Measurements from ENCODE around the gene APOC3. TPM values are rescaled to one million over a fixed set of nuclear protein-coding genes. Genes with fewer than 3 reads are reported as not detected.
"Not testable (repeated sequence)": the region's sequence is repeated elsewhere in the genome, so short reads cannot be mapped to it uniquely, and the experiment has no call there.

The APOC3 gene
- total RNA-seq, 1 donor from 2014 or later: 83.1 TPM

GRCh38 chr11:116796548-116796947, 33.2 kb upstream of the APOC3 start:
- Histone ChIP-seq H3K36me3 (no peaks in the 10 kb centered on the region), H3K9me3 (no peaks in the 10 kb centered on the region), H3K27me3 (no peaks in the 10 kb centered on the region), H3K27ac (no peak overlapping the region), H3K4me3 (no peak overlapping the region), H3K4me1 (peaks cover 0 to 1% of the 10 kb centered on the region in 2 donors)
- intact Hi-C loops (cut with DNase I): no loop called here
- no peak for TF ChIP-seq CTCF (IDR thresholded peaks at IDR 0.05)
- DNase-seq (ENCODE audit: low spot score in 2 of 2): no peak

- Histone ChIP-seq H3K4me1 (no peaks in the 10 kb centered on the region), H3K36me3 (no peaks in the 10 kb centered on the region), H3K4me3 (no peak overlapping the region), H3K27me3 (no peaks in the 10 kb centered on the region), H3K9me3 (no peaks in the 10 kb centered on the region), H3K27ac (no peak overlapping the region)
- DNase-seq (ENCODE audit: low spot score in 2 of 2): no peak
- intact Hi-C loops (cut with DNase I): no loop called here
- no peak for TF ChIP-seq CTCF (IDR thresholded peaks at IDR 0.05)
These were observed 31.9 kb upstream of the APOC3 start for GRCh38 chr11:116797816-116798215.

GRCh38 chr11:116798368-116798767, 31.3 kb upstream of the APOC3 start:
- intact Hi-C loops (cut with DNase I): no loop called here
- TF ChIP-seq CTCF (IDR thresholded peaks at IDR 0.05): no peak
- Histone ChIP-seq H3K27me3 (no peaks in the 10 kb centered on the region), H3K36me3 (no peaks in the 10 kb centered on the region), H3K4me3 (no peak overlapping the region), H3K9me3 (no peaks in the 10 kb centered on the region), H3K4me1 (no peaks in the 10 kb centered on the region), H3K27ac (no peak overlapping the region)
- no peak for DNase-seq (ENCODE audit: low spot score in 2 of 2)

GRCh38 chr11:116800610-116801009, 29.1 kb upstream of the APOC3 start:
- H3K4me1 ChIP-seq: no peaks in the 10 kb centered on the region
- no peaks in the 10 kb centered on the region for H3K9me3 ChIP-seq
- H3K27ac ChIP-seq: no peak overlapping the region
- DNase-seq (ENCODE audit: low spot score in 2 of 2): no peak
- H3K4me3 ChIP-seq: no peak overlapping the region
- no peak for TF ChIP-seq CTCF (IDR thresholded peaks at IDR 0.05)
- no peaks in the 10 kb centered on the region for H3K27me3 ChIP-seq
- intact Hi-C loops (cut with DNase I): no loop called here
- H3K36me3 ChIP-seq: no peaks in the 10 kb centered on the region

GRCh38 chr11:116801662-116802061, 28.0 kb upstream of the APOC3 start:
- H3K9me3 ChIP-seq; DNase-seq (ENCODE audit: low spot score in 2 of 2); H3K4me1 ChIP-seq; intact Hi-C loops (cut with DNase I); H3K36me3 ChIP-seq; H3K27me3 ChIP-seq; H3K27ac ChIP-seq; H3K4me3 ChIP-seq: not testable (repeated sequence)

GRCh38 chr11:116804001-116804400, 25.7 kb upstream of the APOC3 start:
- Histone ChIP-seq H3K4me1 (no peaks in the 10 kb centered on the region), H3K27ac (no peak overlapping the region), H3K36me3 (no peaks in the 10 kb centered on the region), H3K9me3 (no peaks in the 10 kb centered on the region), H3K27me3 (no peaks in the 10 kb centered on the region), H3K4me3 (no peak overlapping the region)
- no peak for DNase-seq (ENCODE audit: low spot score in 2 of 2)
- TF ChIP-seq CTCF (IDR thresholded peaks at IDR 0.05): no peak
- intact Hi-C loops (cut with DNase I): no loop called here

Data from ascending aorta (tissue), 2 donors.